Measurements from ENCODE around the gene RGCC.

The RGCC gene

DNA sequence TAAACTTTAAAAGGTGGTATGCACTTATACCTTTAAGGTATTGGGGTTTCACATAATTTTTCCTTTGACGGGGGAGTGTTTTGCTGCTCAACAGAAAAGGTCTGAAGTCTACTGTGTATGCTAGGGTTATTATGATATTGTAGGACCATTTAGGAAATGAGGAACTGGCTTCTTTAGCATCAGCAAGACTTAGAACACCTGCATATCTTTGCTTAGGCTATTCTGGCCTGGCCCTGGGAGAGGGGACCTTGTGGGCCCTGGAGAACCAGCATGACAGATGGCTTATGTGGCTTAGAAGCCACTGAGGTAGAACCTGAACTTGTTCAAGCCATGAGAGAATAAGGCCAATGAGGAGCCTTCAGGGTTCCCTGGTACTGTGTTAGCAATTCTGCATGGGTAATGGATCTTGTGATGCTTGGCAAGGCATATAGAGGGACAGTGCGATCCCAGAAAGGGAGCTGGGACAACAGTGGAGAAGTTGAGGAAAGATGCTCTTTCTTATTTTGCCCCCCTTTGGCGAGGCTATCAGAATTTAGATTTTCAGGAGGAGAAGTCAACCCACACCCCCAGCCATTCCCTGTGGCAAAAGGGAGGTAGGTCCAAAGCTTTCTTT lies 4.3 kb downstream of the RGCC start:
- Histone ChIP-seq H3K27me3 (ENCODE audit: control insufficient read depth in 1 of 2, insufficient read depth in 2 of 2, low read length in 2 of 2) (peaks cover 30 to 50% of the 10 kb centered on the region in 2 donors), H3K4me1 (ENCODE audit: control insufficient read depth, insufficient read depth, low read length) (peaks cover 24% of the 10 kb centered on the region), H3K27ac (ENCODE audit: low read length) (no peak overlapping the region), H3K9me3 (ENCODE audit: control insufficient read depth in 2 of 2, low read length in 2 of 2) (no peaks in the 10 kb centered on the region), H3K36me3 (ENCODE audit: control insufficient read depth in 2 of 2, insufficient read depth in 2 of 2, low read length in 2 of 2) (no peaks in the 10 kb centered on the region), H3K4me3 (ENCODE audit: low read length in 2 of 2) (no peak overlapping the region), H3K9ac (ENCODE audit: low read length in 2 of 2) (no peak overlapping the region)

DNA sequence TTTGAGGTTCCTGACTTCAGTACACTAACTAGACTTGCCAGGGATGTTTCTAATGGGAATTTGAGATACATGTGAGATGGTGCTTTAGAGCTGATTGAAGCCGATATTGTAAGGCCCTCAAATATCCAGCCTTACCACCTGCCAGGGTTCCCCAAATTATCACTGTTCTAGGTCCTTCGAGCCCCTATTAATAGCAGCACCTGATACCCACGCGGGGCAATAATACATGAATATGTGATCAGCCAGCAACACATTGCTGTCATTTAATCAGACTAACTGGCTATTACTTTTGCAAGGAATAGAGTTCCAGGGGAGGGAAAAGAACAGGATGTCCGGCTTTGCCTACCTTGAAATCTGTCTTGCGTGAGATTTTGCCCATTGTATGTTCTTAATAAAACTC lies 5.1 kb downstream of the RGCC start:
- H3K27ac ChIP-seq (ENCODE audit: low read length) = no peak overlapping the region
- peaks cover 30 to 46% of the 10 kb centered on the region in 2 donors for H3K27me3 ChIP-seq (ENCODE audit: control insufficient read depth in 1 of 2, insufficient read depth in 2 of 2, low read length in 2 of 2)
- H3K9ac ChIP-seq (ENCODE audit: low read length in 2 of 2) = no peak overlapping the region
- no peak overlapping the region for H3K4me3 ChIP-seq (ENCODE audit: low read length in 2 of 2)
- peaks cover 19% of the 10 kb centered on the region for H3K4me1 ChIP-seq (ENCODE audit: control insufficient read depth, insufficient read depth, low read length)
- H3K9me3 ChIP-seq (ENCODE audit: control insufficient read depth in 2 of 2, low read length in 2 of 2) = no peaks in the 10 kb centered on the region
- no peaks in the 10 kb centered on the region for H3K36me3 ChIP-seq (ENCODE audit: control insufficient read depth in 2 of 2, insufficient read depth in 2 of 2, low read length in 2 of 2)

DNA sequence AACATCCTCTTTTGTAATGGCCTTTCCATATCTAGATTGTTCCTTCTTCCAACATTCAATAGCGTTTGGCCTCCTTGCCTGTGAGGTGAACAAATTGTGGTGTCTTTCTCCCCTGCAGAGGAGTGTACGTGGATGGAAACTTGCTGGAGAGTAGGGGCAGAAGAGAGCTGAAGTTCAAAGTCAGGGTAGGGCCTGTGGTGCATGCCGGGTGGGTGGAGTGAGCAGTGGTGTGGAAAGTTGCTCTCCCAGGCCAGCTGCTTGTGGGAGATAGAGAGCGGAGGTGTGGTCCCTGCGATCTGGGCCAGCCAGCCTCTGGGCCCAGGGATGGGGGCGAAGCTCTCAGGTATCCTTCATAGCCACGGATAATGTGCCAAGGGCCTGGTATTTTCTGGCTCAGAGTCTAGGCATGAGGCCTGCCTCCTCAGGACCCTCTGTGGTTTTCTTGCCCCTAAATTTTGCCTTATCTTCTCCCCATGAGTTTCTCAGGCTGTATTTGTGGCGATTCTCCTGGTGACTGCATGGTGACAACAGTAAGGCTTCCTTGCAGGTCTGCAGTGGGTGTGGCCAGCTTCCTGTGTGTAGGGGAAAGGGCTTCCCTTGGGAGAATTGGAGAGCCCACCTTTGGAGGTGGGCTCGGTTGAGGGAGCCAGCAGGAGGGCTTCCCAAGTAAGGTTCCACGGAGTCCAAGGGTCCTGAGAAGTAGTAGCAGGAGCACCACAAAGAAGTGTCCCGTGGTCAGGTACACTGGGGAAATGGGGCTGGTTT lies 6.7 kb downstream of the RGCC start:
- Histone ChIP-seq H3K36me3 (ENCODE audit: control insufficient read depth in 2 of 2, insufficient read depth in 2 of 2, low read length in 2 of 2) (no peaks in the 10 kb centered on the region), H3K4me1 (ENCODE audit: control insufficient read depth, insufficient read depth, low read length) (peaks cover 9% of the 10 kb centered on the region), H3K27me3 (ENCODE audit: control insufficient read depth in 1 of 2, insufficient read depth in 2 of 2, low read length in 2 of 2) (peaks cover 21 to 30% of the 10 kb centered on the region in 2 donors), H3K9ac (ENCODE audit: low read length in 2 of 2) (no peak overlapping the region), H3K9me3 (ENCODE audit: control insufficient read depth in 2 of 2, low read length in 2 of 2) (no peaks in the 10 kb centered on the region), H3K4me3 (ENCODE audit: low read length in 2 of 2) (no peak overlapping the region), H3K27ac (ENCODE audit: low read length) (no peak overlapping the region)

DNA sequence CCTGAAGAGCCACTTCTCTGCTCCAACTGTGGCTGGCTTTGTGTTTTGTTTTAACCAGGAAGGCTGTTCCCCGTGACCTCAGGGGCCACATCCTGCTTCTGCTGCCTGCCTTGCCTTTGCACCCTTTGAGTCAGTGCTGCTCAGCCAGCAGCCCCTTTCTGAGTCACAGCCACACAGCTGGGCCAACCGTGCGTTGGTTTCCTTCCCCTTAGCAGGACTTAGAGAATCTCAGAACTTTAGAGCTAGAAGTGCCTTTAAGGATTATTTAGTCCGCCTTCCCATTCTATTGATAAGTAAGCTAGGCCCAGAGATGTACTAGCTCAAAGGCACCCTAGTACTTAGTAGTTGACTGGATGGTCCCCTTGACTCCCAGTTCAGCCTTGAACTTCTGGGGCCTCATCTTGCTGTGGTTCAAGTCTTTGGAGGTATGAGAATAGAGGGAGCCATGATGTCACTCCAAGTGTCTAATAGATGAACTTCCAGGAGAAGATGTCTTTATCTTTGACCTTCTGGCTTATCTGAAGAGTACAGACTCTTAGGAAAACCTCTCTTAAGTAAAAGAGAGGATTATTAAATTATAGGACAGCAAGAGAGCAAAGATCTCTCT lies 8.0 kb downstream of the RGCC start:
- no peaks in the 10 kb centered on the region for H3K36me3 ChIP-seq (ENCODE audit: control insufficient read depth in 2 of 2, insufficient read depth in 2 of 2, low read length in 2 of 2)
- H3K4me1 ChIP-seq (ENCODE audit: control insufficient read depth, insufficient read depth, low read length) = peaks cover 9% of the 10 kb centered on the region
- H3K9ac ChIP-seq (ENCODE audit: low read length in 2 of 2) = no peak overlapping the region
- H3K27ac ChIP-seq (ENCODE audit: low read length) = no peak overlapping the region
- no peak overlapping the region for H3K4me3 ChIP-seq (ENCODE audit: low read length in 2 of 2)
- no peaks in the 10 kb centered on the region for H3K9me3 ChIP-seq (ENCODE audit: control insufficient read depth in 2 of 2, low read length in 2 of 2)
- H3K27me3 ChIP-seq (ENCODE audit: control insufficient read depth in 1 of 2, insufficient read depth in 2 of 2, low read length in 2 of 2) = peaks cover 11 to 17% of the 10 kb centered on the region in 2 donors

DNA sequence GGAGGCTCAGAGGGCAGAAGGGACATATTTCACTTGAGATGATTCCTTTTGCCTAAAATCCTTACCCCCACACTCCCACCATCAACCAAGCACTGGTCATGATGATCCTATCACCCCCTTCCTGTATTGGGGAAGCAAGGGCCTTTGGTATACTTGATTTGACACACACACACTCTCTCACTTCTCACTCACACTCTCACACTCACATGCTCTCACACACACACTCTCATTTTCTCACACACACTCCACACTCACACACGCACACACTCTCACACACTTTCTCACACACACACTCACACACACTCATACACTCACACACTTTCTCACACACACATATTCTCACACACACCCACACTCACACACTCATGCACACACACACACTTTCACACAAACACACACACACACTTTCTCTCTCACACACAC lies 8.6 kb downstream of the RGCC start:
- H3K27ac ChIP-seq (ENCODE audit: low read length) = no peak overlapping the region
- H3K4me3 ChIP-seq (ENCODE audit: low read length in 2 of 2) = no peak overlapping the region
- no peaks in the 10 kb centered on the region for H3K9me3 ChIP-seq (ENCODE audit: control insufficient read depth in 2 of 2, low read length in 2 of 2)
- peaks cover 9% of the 10 kb centered on the region for H3K4me1 ChIP-seq (ENCODE audit: control insufficient read depth, insufficient read depth, low read length)
- H3K36me3 ChIP-seq (ENCODE audit: control insufficient read depth in 2 of 2, insufficient read depth in 2 of 2, low read length in 2 of 2) = no peaks in the 10 kb centered on the region
- H3K9ac ChIP-seq (ENCODE audit: low read length in 2 of 2) = no peak overlapping the region
- peaks cover 10 to 15% of the 10 kb centered on the region in 2 donors for H3K27me3 ChIP-seq (ENCODE audit: control insufficient read depth in 1 of 2, insufficient read depth in 2 of 2, low read length in 2 of 2)

DNA sequence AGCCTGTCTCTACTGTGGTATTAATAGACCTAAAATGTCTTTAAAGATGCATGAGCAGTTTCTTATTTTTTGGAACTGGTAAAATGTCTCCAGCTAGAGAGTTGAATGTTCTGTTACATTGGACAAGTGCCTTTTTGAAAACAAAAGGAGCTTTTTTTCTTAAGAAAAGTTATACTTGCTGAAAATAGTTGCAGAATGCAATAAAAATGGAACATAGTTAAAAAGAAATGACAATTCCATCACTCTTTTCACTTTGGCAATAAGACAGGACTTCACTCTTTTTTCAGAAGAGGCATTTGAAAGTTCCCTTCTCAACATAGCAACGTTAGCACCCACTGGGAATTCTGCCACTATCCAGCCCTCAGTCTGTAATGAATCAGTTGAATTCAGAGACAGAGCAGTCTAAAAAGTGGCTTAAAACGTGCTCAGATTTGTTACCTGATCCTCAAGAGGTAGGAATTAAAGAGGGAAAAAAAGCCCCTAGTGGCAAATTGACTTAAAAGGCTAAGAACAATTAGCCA lies 10.1 kb downstream of the RGCC start:
- Histone ChIP-seq H3K36me3 (ENCODE audit: control insufficient read depth in 2 of 2, insufficient read depth in 2 of 2, low read length in 2 of 2) (no peaks in the 10 kb centered on the region), H3K4me3 (ENCODE audit: low read length in 2 of 2) (peak overlapping the region in 1 of 2 donors; percentile 15)

DNA sequence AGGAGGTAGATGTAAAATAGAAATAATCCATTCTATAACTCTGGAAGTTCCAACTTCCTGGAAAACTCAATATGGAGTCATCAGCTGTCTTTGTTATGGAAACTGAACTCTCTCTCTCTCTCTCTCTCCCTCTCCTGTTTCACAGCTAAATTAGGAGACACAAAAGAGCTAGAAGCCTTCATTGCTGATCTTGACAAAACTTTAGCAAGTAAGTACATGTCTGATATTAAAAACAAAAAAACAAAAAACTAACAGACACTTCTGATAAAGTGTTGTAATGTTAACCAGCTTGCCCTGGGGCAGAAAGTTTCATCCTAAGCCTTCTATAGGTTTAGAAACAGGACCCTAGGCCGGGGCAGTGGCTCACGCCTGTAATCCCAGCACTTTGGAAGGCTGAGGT lies 11.3 kb downstream of the RGCC start:
- Histone ChIP-seq H3K36me3 (ENCODE audit: control insufficient read depth in 2 of 2, insufficient read depth in 2 of 2, low read length in 2 of 2) (no peaks in the 10 kb centered on the region), H3K4me1 (ENCODE audit: control insufficient read depth, insufficient read depth, low read length) (peaks cover 9% of the 10 kb centered on the region), H3K27ac (ENCODE audit: low read length) (no peak overlapping the region), H3K9me3 (ENCODE audit: control insufficient read depth in 2 of 2, low read length in 2 of 2) (no peaks in the 10 kb centered on the region), H3K27me3 (ENCODE audit: control insufficient read depth in 1 of 2, insufficient read depth in 2 of 2, low read length in 2 of 2) (peaks cover 0 to 3% of the 10 kb centered on the region in 2 donors), H3K9ac (ENCODE audit: low read length in 2 of 2) (no peak overlapping the region), H3K4me3 (ENCODE audit: low read length in 2 of 2) (no peak overlapping the region)

More for the DNA sequence above, 10.1 kb downstream of the RGCC start:
- no peak overlapping the region for H3K9ac ChIP-seq (ENCODE audit: low read length in 2 of 2)
- H3K27me3 ChIP-seq (ENCODE audit: control insufficient read depth in 1 of 2, insufficient read depth in 2 of 2, low read length in 2 of 2) = peaks cover 3 to 5% of the 10 kb centered on the region in 2 donors
- H3K27ac ChIP-seq (ENCODE audit: low read length) = peak overlapping the region; percentile 3
- no peaks in the 10 kb centered on the region for H3K9me3 ChIP-seq (ENCODE audit: control insufficient read depth in 2 of 2, low read length in 2 of 2)
- peaks cover 9% of the 10 kb centered on the region for H3K4me1 ChIP-seq (ENCODE audit: control insufficient read depth, insufficient read depth, low read length)

DNA sequence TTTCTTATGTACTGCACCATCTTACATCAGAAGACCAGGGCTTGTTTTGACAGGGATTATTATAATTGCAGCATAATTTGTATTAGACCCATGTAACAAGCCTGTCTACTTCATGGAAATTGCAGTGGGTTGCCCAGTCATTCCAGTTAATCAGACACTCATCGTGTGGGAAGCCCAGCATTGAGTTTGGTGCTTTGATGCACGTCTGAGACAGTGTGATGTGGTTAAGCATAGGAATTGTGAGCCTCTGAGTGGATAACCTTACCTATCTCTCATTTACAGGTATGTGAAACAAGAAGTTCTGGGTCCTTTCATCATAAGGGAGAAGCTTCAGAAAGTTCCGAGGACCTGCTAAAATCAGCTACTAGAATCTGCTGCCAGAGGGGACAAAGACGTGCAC lies 12.8 kb downstream of the RGCC start:
- peaks cover 9% of the 10 kb centered on the region for H3K4me1 ChIP-seq (ENCODE audit: control insufficient read depth, insufficient read depth, low read length)
- H3K27ac ChIP-seq (ENCODE audit: low read length) = no peak overlapping the region
- no peak overlapping the region for H3K9ac ChIP-seq (ENCODE audit: low read length in 2 of 2)
- no peaks in the 10 kb centered on the region for H3K27me3 ChIP-seq (ENCODE audit: control insufficient read depth in 1 of 2, insufficient read depth in 2 of 2, low read length in 2 of 2)
- no peak overlapping the region for H3K4me3 ChIP-seq (ENCODE audit: low read length in 2 of 2)
- no peaks in the 10 kb centered on the region for H3K36me3 ChIP-seq (ENCODE audit: control insufficient read depth in 2 of 2, insufficient read depth in 2 of 2, low read length in 2 of 2)
- no peaks in the 10 kb centered on the region for H3K9me3 ChIP-seq (ENCODE audit: control insufficient read depth in 2 of 2, low read length in 2 of 2)

DNA sequence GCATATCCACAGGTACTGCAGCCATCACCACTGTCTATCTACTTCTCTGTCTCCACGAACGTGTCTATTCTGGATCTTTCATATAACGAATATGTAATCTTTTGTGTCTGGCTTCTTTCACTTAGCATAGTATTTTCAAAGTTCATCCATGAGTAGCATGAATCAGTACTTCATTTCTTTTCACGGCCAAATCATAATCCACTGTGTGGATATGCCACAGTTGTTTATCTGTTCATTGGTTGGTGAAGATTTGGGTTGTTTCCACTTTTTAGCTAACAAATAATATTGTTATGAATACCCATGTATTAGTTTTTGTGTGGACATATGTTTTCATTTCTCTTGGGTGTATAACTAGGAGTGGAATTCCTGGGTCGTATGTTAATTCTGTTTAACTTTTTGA lies 14.4 kb downstream of the RGCC start:
- H3K9me3 ChIP-seq (ENCODE audit: control insufficient read depth in 2 of 2, low read length in 2 of 2) = no peaks in the 10 kb centered on the region
- H3K4me1 ChIP-seq (ENCODE audit: control insufficient read depth, insufficient read depth, low read length) = peaks cover 5% of the 10 kb centered on the region
- no peak overlapping the region for H3K4me3 ChIP-seq (ENCODE audit: low read length in 2 of 2)
- no peak overlapping the region for H3K27ac ChIP-seq (ENCODE audit: low read length)
- H3K27me3 ChIP-seq (ENCODE audit: control insufficient read depth in 1 of 2, insufficient read depth in 2 of 2, low read length in 2 of 2) = no peaks in the 10 kb centered on the region
- H3K9ac ChIP-seq (ENCODE audit: low read length in 2 of 2) = no peak overlapping the region
- no peaks in the 10 kb centered on the region for H3K36me3 ChIP-seq (ENCODE audit: control insufficient read depth in 2 of 2, insufficient read depth in 2 of 2, low read length in 2 of 2)

DNA sequence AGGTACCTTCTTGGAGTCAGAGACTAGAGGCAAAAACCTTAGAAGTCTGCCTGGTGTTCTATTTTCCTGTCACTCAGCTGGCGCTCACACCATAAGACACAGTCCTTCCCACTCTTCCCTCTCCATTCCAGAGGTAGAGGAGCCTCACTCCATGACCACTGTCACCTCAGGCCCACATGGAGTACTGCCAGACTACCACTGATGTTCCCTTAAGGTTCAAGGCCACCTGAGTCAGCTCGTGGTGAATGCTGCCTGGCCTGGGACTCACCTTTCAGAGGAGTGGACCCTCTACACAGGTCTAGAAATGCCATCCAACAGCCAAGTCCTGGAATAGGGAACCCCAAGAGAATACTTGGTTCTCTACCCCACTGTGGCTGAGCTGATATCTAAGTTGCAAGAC lies 29.9 kb downstream of the RGCC start:
- Histone ChIP-seq H3K9me3 (ENCODE audit: control insufficient read depth in 2 of 2, low read length in 2 of 2) (no peaks in the 10 kb centered on the region), H3K4me1 (ENCODE audit: control insufficient read depth, insufficient read depth, low read length) (no peaks in the 10 kb centered on the region), H3K4me3 (ENCODE audit: low read length in 2 of 2) (no peak overlapping the region), H3K27me3 (ENCODE audit: control insufficient read depth in 1 of 2, insufficient read depth in 2 of 2, low read length in 2 of 2) (no peaks in the 10 kb centered on the region), H3K36me3 (ENCODE audit: control insufficient read depth in 2 of 2, insufficient read depth in 2 of 2, low read length in 2 of 2) (no peaks in the 10 kb centered on the region), H3K27ac (ENCODE audit: low read length) (no peak overlapping the region), H3K9ac (ENCODE audit: low read length in 2 of 2) (no peak overlapping the region)
